Heart left ventricle (tissue), 16 donors: ENCODE measurements around the gene AHRR. TPM values are rescaled to one million over a fixed set of nuclear protein-coding genes. Genes with fewer than 3 reads are reported as not detected.

Experiments
- ATAC-seq, 4 donors: fragments of 200-7000 bp; cut with Tn5 transposase; one replicate each; pipeline ENCODE4 v1.9.1; 2020 to 2022; ENCODE audit warnings: moderate library complexity in 4 of 4, mild to moderate bottlenecking in 3 of 4, moderate number of reproducible peaks in 1 of 4
- DNase-seq, 5 donors: peaks; one replicate each; pipeline ENCODE4 v3.0.0-alpha.2; 2020
- H3K27ac ChIP-seq, 12 donors: fragments of 200-600 bp; sonication (generic) in 4 of 12; one replicate each; pipeline versions ENCODE4 v1.5.0 to v1.8.0; 2016 to 2022; ENCODE audit warnings: mild to moderate bottlenecking in 2 of 12
- H3K27me3 ChIP-seq, 9 donors: fragments of 200-600 bp; sonication (generic) in 2 of 9; one replicate each; pipeline versions ENCODE4 v1.5.1 to v1.8.0; 2016 to 2022; ENCODE audit warnings: mild to moderate bottlenecking in 3 of 9
- H3K36me3 ChIP-seq, 9 donors: fragments of 200-600 bp; sonication (generic) in 2 of 9; one replicate each; pipeline versions ENCODE4 v1.5.0 to v1.8.0; 2018 to 2022; ENCODE audit warnings: mild to moderate bottlenecking in 2 of 9
- H3K4me1 ChIP-seq, 12 donors: fragments of 200-600 bp; sonication (generic) in 4 of 12; one replicate each; pipeline versions ENCODE4 v1.5.0 to v1.8.0; 2016 to 2022; ENCODE audit warnings: mild to moderate bottlenecking in 3 of 12
- H3K4me3 ChIP-seq, 12 donors: fragments of 200-600 bp; sonication (generic) in 4 of 12; one replicate each; pipeline versions ENCODE4 v1.5.0 to v1.8.0; 2017 to 2022; ENCODE audit warnings: mild to moderate bottlenecking in 9 of 12, moderate library complexity in 4 of 12
- H3K9me3 ChIP-seq, 12 donors: fragments of 200-600 bp; sonication (generic) in 4 of 12; one replicate each; pipeline versions ENCODE4 v1.5.0 to v1.8.0; 2016 to 2022; ENCODE audit warnings: mild to moderate bottlenecking in 1 of 12
- POLR2A ChIP-seq, 2 donors: fragments of 450-650 bp; IDR thresholded peaks; one replicate each; pipeline ENCODE4 v1.6.1; 2017; ENCODE audit warnings: antibody characterized with exemption in 2 of 2, mild to moderate bottlenecking in 2 of 2, moderate library complexity in 2 of 2
- WGBS, 4 donors: extraction: QIAGEN DNeasy Blood & Tissue Kit in 2 of 4; methylation state at CpG; one replicate each; pipeline versions ENCODE4 v1.1.5 to v1.1.7; 2013 to 2018; 5-methylcytosine and 5-hydroxymethylcytosine counted together
- intact Hi-C, 10 donors: fragments of 100-400 bp; cut with DNase I; formaldehyde crosslinking; loops; one replicate each; pipeline versions ENCODE4 v1.11.1 to v1.14.2; 2022
- polyA plus RNA-seq, 2 donors: library from polyadenylated mRNA; stranded (reverse); fragments of 200-250 nt; gene quantifications; one replicate each; pipeline ENCODE4 v1.2.3, GENCODE V29; 2013
- total RNA-seq, 9 donors: library from RNA; depleted of rRNA in 2 of 9; stranded (reverse); fragments of >200 nt in 2 of 9; fragmentation: NEBNext Ultra II Directional in 3 of 9; extraction: Animal tissue kit (Norgen Biotek cat#: 25700) in 3 of 9; gene quantifications; one replicate each; pipeline versions ENCODE4 v1.1.0 to v1.2.4, GENCODE V29; 2016 to 2023
- TF ChIP-seq, protein P1 (sequence below), 12 donors: fragments of 200-600 bp; sonication (generic) in 4 of 12; IDR thresholded peaks; one replicate each; pipeline versions ENCODE4 v1.5.0 to v1.8.0; 2018 to 2022; ENCODE audit warnings: antibody characterized with exemption in 12 of 12, mild to moderate bottlenecking in 5 of 12
- donor health status: ischemic (EF 13 %, LVEDD 7.1; RV severe dilation, severe dysfunction).
- donor health status: healthy with polysubstance abuse.
- donor health status: DM: no; HTN: yes; CAD: no.
- donor health status: DM: no; HTN: no; CAD: no.
- donor health status: ischemic (EF 25% LVEDD 6.9; RV normal size, moderate dysfunction).
- donor health status: ischemic (EF 25% LVEDD 5.7; RV mildly dilated, moderate dysfunction).
- donor health status: healthy.
- donor health status: DM: yes; HTN: yes; CAD: no.
- donor health status: ischemic (EF 35%, LVEDD 5.7; RV mildly dilated, moderate dysfunction).
- donor health status: nonischemic (EF 11% LVEDD 7.7; RV severe dilation, severe dysfunction).
- donor health status: DM: yes; HTN: yes; CAD: no.
- donor health status: PGD.
- donor health status: ischemic (EF 29% LVEDD 5.4; RV normal size, mild dysfunction).
- donor health status: nonischemic (EF 23%, LVEDD 6.1; RV moderate dilation, normal function).

The AHRR gene
- total and polyA plus RNA-seq, 11 donors = 0.11 to 0.69 (median 0.26) TPM; not detected in 2

DNA sequence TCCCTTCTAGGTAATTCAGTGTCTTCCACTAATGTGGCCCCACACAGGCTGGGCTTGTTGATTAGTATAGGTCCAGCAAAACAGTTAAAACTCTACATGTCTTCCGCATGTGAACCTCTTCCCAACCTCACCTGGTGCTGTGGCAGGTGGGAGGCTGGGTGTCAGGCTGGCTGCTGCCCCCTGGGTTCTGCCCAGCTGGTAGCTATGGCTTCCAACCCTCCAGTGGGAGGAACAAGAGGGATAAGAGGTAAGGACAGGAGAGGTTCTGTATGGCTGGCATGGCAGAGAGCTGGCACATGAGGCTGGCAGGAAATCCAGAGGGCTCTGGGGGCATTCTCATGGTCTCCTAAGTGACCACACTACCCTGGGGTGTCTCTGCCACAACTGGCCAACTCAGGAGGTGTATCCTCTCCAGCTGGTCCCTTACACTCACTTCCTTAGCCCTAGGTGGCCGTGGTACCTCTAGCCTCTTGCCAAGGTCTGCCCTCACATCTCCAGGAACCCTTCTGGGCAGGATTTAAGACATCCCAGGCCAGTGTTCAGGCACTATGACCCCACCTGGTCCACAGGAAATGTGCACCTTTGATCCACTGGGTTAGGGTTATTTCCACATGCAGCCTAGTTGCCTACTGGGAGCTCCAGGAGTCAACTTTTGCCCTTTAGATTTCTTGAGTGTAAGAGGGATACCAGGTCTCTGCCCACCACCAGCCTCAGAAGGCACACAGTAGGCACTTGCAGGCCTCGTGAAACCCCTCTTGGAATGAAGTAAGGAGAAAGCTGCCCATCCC is 41.7 kb downstream of the AHRR start:
- TF ChIP-seq, protein P1, sequence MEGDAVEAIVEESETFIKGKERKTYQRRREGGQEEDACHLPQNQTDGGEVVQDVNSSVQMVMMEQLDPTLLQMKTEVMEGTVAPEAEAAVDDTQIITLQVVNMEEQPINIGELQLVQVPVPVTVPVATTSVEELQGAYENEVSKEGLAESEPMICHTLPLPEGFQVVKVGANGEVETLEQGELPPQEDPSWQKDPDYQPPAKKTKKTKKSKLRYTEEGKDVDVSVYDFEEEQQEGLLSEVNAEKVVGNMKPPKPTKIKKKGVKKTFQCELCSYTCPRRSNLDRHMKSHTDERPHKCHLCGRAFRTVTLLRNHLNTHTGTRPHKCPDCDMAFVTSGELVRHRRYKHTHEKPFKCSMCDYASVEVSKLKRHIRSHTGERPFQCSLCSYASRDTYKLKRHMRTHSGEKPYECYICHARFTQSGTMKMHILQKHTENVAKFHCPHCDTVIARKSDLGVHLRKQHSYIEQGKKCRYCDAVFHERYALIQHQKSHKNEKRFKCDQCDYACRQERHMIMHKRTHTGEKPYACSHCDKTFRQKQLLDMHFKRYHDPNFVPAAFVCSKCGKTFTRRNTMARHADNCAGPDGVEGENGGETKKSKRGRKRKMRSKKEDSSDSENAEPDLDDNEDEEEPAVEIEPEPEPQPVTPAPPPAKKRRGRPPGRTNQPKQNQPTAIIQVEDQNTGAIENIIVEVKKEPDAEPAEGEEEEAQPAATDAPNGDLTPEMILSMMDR (IDR thresholded peaks at IDR 0.05) = no peak
- no peak for TF ChIP-seq POLR2A (IDR thresholded peaks at IDR 0.05)
- WGBS, 4 donors = 70 to 77% (median 75%) methylated on average over 2 to 3 of the region's 3 CpGs

DNA sequence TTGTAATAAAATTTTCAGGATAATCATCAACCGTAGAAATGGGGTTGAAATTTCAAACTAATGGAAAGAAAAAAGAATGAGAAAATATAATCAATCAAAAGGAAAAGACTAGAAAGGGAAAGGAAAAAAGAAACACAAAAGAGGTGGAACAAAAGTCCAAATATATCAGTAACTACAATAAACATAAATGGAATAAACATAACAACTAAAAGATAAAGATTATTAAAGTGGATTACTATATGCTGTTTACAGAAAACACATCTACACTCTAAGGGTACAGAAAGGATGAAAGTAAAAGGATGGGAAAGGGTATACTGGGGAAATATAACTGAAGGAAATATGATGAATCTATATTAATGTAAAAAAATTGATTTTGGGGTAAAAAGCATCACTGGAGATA is 43.0 kb downstream of the AHRR start:
- H3K36me3 ChIP-seq = no peaks in the 10 kb centered on the region
- no peak overlapping the region for H3K27ac ChIP-seq
- H3K4me3 ChIP-seq = no peak overlapping the region
- ATAC-seq (no peak), DNase-seq (no peak)
- TF ChIP-seq, protein P1 (IDR thresholded peaks at IDR 0.05) = no peak
- no peak for TF ChIP-seq POLR2A (IDR thresholded peaks at IDR 0.05)
- 90 to 96% (median 92%) methylated on average over 1 of the region's 1 CpG for WGBS, 4 donors
- H3K9me3 ChIP-seq = peaks cover 0 to 32% (median 18%) of the 10 kb centered on the region in 12 donors
- H3K27me3 ChIP-seq = peaks cover 0 to 4% (median 0%) of the 10 kb centered on the region in 9 donors
- intact Hi-C loops = no loop called here
- H3K4me1 ChIP-seq = peaks cover 0 to 13% (median 0%) of the 10 kb centered on the region in 12 donors

More for the DNA sequence above, 41.7 kb downstream of the AHRR start:
- Histone ChIP-seq H3K4me3 (no peak overlapping the region), H3K27ac (no peak overlapping the region), H3K36me3 (no peaks in the 10 kb centered on the region), H3K4me1 (peaks cover 0 to 2% (median 0%) of the 10 kb centered on the region in 12 donors), H3K9me3 (peaks cover 0 to 32% (median 18%) of the 10 kb centered on the region in 12 donors), H3K27me3 (peaks cover 0 to 4% (median 0%) of the 10 kb centered on the region in 9 donors)
- intact Hi-C loops = no loop called here
- no peak for DNase-seq
- no peak for ATAC-seq

GRCh38 chr5:366541-367357 is 45.2 kb downstream of the AHRR start:
- Histone ChIP-seq H3K27ac (no peak overlapping the region), H3K4me1 (peaks cover 0 to 14% (median 0%) of the 10 kb centered on the region in 12 donors), H3K4me3 (no peak overlapping the region), H3K36me3 (no peaks in the 10 kb centered on the region), H3K9me3 (peaks cover 0 to 32% (median 18%) of the 10 kb centered on the region in 12 donors), H3K27me3 (peaks cover 0 to 4% (median 0%) of the 10 kb centered on the region in 9 donors)
- WGBS, 4 donors = 84 to 90% (median 89%) methylated on average over 18 of the region's 18 CpGs
- TF ChIP-seq, protein P1 (IDR thresholded peaks at IDR 0.05) = no peak
- no peak for TF ChIP-seq POLR2A (IDR thresholded peaks at IDR 0.05)
- intact Hi-C loops = no loop called here
- ATAC-seq (no peak), DNase-seq (peak in 1 of 5 donors; percentile 2)
